Endothelial cell of umbilical vein (primary cell): Measurements from ENCODE around the gene TSPO. TPM values are rescaled to one million over a fixed set of nuclear protein-coding genes. Genes with fewer than 3 reads are reported as not detected.

Experiments used
- BruUV-seq: library from RNA; stranded (reverse); fragments of 400-500 nt; replicated peaks from 2 replicates; lab custom pipeline; 2021; lab: Mats Ljungman, UMichigan
- CTCF ChIA-PET: fragments of 300-600, 350-600 bp; sonication (Branson Sonifier 250); formaldehyde crosslinking; loops from one replicate; lab custom pipeline; 2021; ENCODE audit warnings: antibody characterized with exemption, inconsistent platforms; lab: Charles Lee
- POLR2A ChIA-PET: fragments of 300-600, 350-600 bp; sonication (Branson Sonifier 250); formaldehyde crosslinking; loops from one replicate; lab custom pipeline; 2021; ENCODE audit warnings: antibody characterized with exemption, inconsistent platforms; lab: Charles Lee
- DNase-seq: peaks from one replicate; pipeline ENCODE4 v3.0.0-alpha.2; 2011; ENCODE audit warnings: low read depth, low spot score
- FAIRE-seq: peaks from 2 replicates; lab custom pipeline; 2011; peaks lifted over from hg19 to GRCh38; lab: Jason Lieb, UNC
- H2AFZ ChIP-seq: 2 replicates; pipeline ENCODE4 v1.6.0; 2012; ENCODE audit warnings: low read depth, low read length, control low read depth, inconsistent platforms
- H3K27ac ChIP-seq: 2 replicates; pipeline ENCODE4 v1.5.1; 2011; ENCODE audit warnings: low read depth, mild to moderate bottlenecking, control low read depth, low read length, moderate library complexity; ENCODE audit not compliant: insufficient read depth
- H3K27me3 ChIP-seq, 2 experiments: 2 replicates each; pipeline versions ENCODE4 v1.6.0 to v1.6.1; 2011; ENCODE audit warnings: low read length in 2 of 2, mixed read lengths in 1 of 2; ENCODE audit not compliant: control insufficient read depth in 2 of 2, insufficient read depth in 2 of 2
- H3K36me3 ChIP-seq, 2 experiments: 2 replicates in 1 of 2; 3 replicates in 1 of 2; pipeline ENCODE4 v1.5.1; 2011; ENCODE audit warnings: low read length in 2 of 2, mild to moderate bottlenecking in 1 of 2, moderate library complexity in 1 of 2; ENCODE audit not compliant: control insufficient read depth in 2 of 2, insufficient read depth in 2 of 2; ENCODE audit errors: extremely low read depth in 1 of 2
- H3K4me1 ChIP-seq: 3 replicates; pipeline ENCODE4 v1.5.1; 2011; ENCODE audit warnings: mild to moderate bottlenecking, low read length; ENCODE audit not compliant: control insufficient read depth, insufficient read depth; ENCODE audit errors: extremely low read depth
- H3K4me2 ChIP-seq: 2 replicates; pipeline ENCODE4 v1.6.1; 2011; ENCODE audit warnings: low read length, control low read depth, mixed read lengths; ENCODE audit not compliant: insufficient read depth
- H3K4me3 ChIP-seq, 3 experiments: fragments of 200-600 bp in 1 of 3; sonication (generic), shearing (Covaris generic) in 1 of 3; replicated peaks in 1 of 3; 2 replicates each; pipeline ENCODE4 v1.5.1; 2011 to 2016; ENCODE audit warnings: control low read depth in 3 of 3, low read length in 3 of 3, mild to moderate bottlenecking in 2 of 3, inconsistent platforms in 1 of 3, low read depth in 1 of 3, moderate library complexity in 1 of 3; ENCODE audit not compliant: insufficient read depth in 1 of 3
- H3K79me2 ChIP-seq: 2 replicates; pipeline ENCODE4 v1.6.0; 2012; ENCODE audit warnings: low read length, inconsistent platforms; ENCODE audit not compliant: control insufficient read depth, insufficient read depth
- H3K9ac ChIP-seq: replicated peaks from 2 replicates; pipeline ENCODE3; 2011; ENCODE audit warnings: low read length, control low read depth; ENCODE audit not compliant: insufficient read depth; ENCODE audit errors: extremely low read depth
- H3K9me1 ChIP-seq: replicated peaks from 3 replicates; pipeline ENCODE4 v1.6.0; 2011; ENCODE audit warnings: mild to moderate bottlenecking, low read length; ENCODE audit not compliant: control insufficient read depth, insufficient read depth; ENCODE audit errors: extremely low read depth
- H3K9me3 ChIP-seq: replicated peaks from 2 replicates; pipeline ENCODE4 v1.5.1; 2012; ENCODE audit warnings: low read length, inconsistent platforms; ENCODE audit not compliant: control insufficient read depth, insufficient read depth
- H4K20me1 ChIP-seq: replicated peaks from 2 replicates; pipeline ENCODE3; 2011; ENCODE audit warnings: mild to moderate bottlenecking, low read length; ENCODE audit not compliant: control insufficient read depth, insufficient read depth; ENCODE audit errors: extremely low read depth
- CTCF ChIP-seq, 2 donors: IDR thresholded peaks; 1 replicate in 1 of 2; 2 replicates in 1 of 2; pipeline ENCODE4 v1.5.1; 2011; ENCODE audit warnings: low read length in 2 of 2, mild to moderate bottlenecking in 2 of 2, moderate library complexity in 2 of 2, control low read depth in 1 of 2, inconsistent platforms in 1 of 2, low read depth in 1 of 2; ENCODE audit not compliant: insufficient read depth in 1 of 2; ENCODE audit errors: extremely low read depth in 1 of 2
- EZH2 ChIP-seq: IDR thresholded peaks from 2 replicates; pipeline ENCODE4 v1.6.1; 2012; ENCODE audit warnings: borderline replicate concordance, low read depth, mild to moderate bottlenecking, moderate library complexity, low read length, inconsistent platforms; ENCODE audit not compliant: severe bottlenecking
- FOS ChIP-seq: IDR thresholded peaks from 2 replicates; pipeline ENCODE4 v1.6.1; 2011; ENCODE audit warnings: mild to moderate bottlenecking, low read length, moderate library complexity, borderline replicate concordance; ENCODE audit not compliant: insufficient read depth
- GATA2 ChIP-seq: IDR thresholded peaks from 2 replicates; pipeline ENCODE4 v1.7.0; 2011; ENCODE audit warnings: low read depth, mild to moderate bottlenecking, moderate library complexity, mixed read lengths, low read length; ENCODE audit not compliant: insufficient read length, insufficient read depth
- JUN ChIP-seq: IDR thresholded peaks from 2 replicates; pipeline ENCODE4 v1.6.1; 2011; ENCODE audit warnings: borderline replicate concordance, low read depth; ENCODE audit not compliant: insufficient read length, insufficient read depth
- MAX ChIP-seq: IDR thresholded peaks from 2 replicates; pipeline ENCODE4 v1.6.1; 2011; ENCODE audit not compliant: insufficient read depth, insufficient read length
- MYC ChIP-seq: IDR thresholded peaks from one replicate; pipeline ENCODE4 v1.6.1; 2011; ENCODE audit warnings: mild to moderate bottlenecking, low read depth, low read length
- POLR2A ChIP-seq: IDR thresholded peaks from 2 replicates; pipeline ENCODE4 v1.6.1; 2012; ENCODE audit warnings: low read depth, mild to moderate bottlenecking, control low read depth, low read length
- POLR2AphosphoS5 ChIP-seq: IDR thresholded peaks from 2 replicates; pipeline ENCODE4 v1.6.1; 2012; ENCODE audit warnings: low read depth, mild to moderate bottlenecking, control low read depth, low read length, moderate library complexity; ENCODE audit not compliant: insufficient read depth
- dilution Hi-C: fragments of 300-500 bp; cut with MboI; formaldehyde crosslinking; loops from one replicate; pipeline ENCODE4 v1.15.0; 2019; ENCODE audit warnings: low sequenced_read_pairs; ENCODE audit not compliant: extremely low pct_ligation_motif_present
- intact Hi-C: fragments of 100-400 bp; cut with micrococcal nuclease; formaldehyde crosslinking; loops from one replicate; pipeline ENCODE4 v1.10.0; 2022
- polyA plus RNA-seq, 4 experiments: library from polyadenylated mRNA; depleted of rRNA in 3 of 4; stranded (reverse) in 3 of 4; unstranded in 1 of 4; fragments of >200 nt; gene quantifications; 2 replicates each; pipeline versions ENCODE4 v1.2.1 to v1.2.3, GENCODE V29; 2011 to 2012; ENCODE audit warnings: missing spikeins in 1 of 4
- total RNA-seq: library from RNA; stranded (reverse); gene quantifications from 2 replicates; pipeline ENCODE4 v1.2.3, GENCODE V29; 2021

TSPO gene
- total and polyA plus RNA-seq, 2 donors (not counting 3 experiments of a cell fraction or from before 2014, with no cell fraction given) = 328 to 720 TPM

GRCh38 chr22:43205261-43205691, 53.9 kb downstream of the TSPO start:
- H3K79me2 ChIP-seq = no peaks in the 10 kb centered on the region
- CTCF ChIA-PET = interaction anchor here (3.5 kb wide), 1 partner anchor 18 kb away, joined by 11 read pairs; no protein-coding TSS in a partner anchor

More at GRCh38 chr22:43205261-43205691, 53.9 kb downstream of the TSPO start:
- intact Hi-C loops (no loop called here), dilution Hi-C loops (no loop called here)
- Histone ChIP-seq H3K27ac (no peak overlapping the region), H4K20me1 (no peaks in the 10 kb centered on the region), H3K4me3 (no peak overlapping the region), H2AFZ (no peak overlapping the region), H3K9me1 (no peaks in the 10 kb centered on the region), H3K4me1 (no peaks in the 10 kb centered on the region), H3K4me2 (no peak overlapping the region), H3K36me3 (no peaks in the 10 kb centered on the region), H3K9me3 (no peaks in the 10 kb centered on the region), H3K9ac (no peak overlapping the region), H3K27me3 (no peaks in the 10 kb centered on the region)
- DNase-seq = no peak
- POLR2A ChIA-PET = no interaction called here
- FAIRE-seq = no peak
- no peak for TF ChIP-seq FOS
- no peak for TF ChIP-seq CTCF (IDR thresholded peaks at IDR 0.05; ENCODE audit: extremely low read depth in 1 of 2, insufficient read depth in 1 of 2, low read depth in 1 of 2, low read length in 2 of 2)
- TF ChIP-seq MYC = no peak
- TF ChIP-seq EZH2 = no peak
- no peak for TF ChIP-seq POLR2A
- TF ChIP-seq JUN = no peak
- TF ChIP-seq GATA2 = no peak
- TF ChIP-seq MAX = no peak
- TF ChIP-seq POLR2AphosphoS5 = no peak
- no TSS peak for BruUV-seq
